HCT116 (cell line): ENCODE results near the gene ATXN7L1. TPM values are rescaled to one million over a fixed set of nuclear protein-coding genes. Genes with fewer than 3 reads are reported as not detected.

Experiments
- ATAC-seq: fragments of 200-7000 bp; cut with Tn5 transposase; 2 replicates; pipeline ENCODE4 v1.9.1; 2020; ENCODE audit warnings: mild to moderate bottlenecking, moderate library complexity
- BruUV-seq: library from RNA; stranded (reverse); fragments of 400-500 nt; replicated peaks from 2 replicates; lab custom pipeline; 2021; lab: Mats Ljungman, UMichigan
- CTCF ChIA-PET: fragments of 300-600 bp; sonication (Branson Sonifier 250); formaldehyde crosslinking; loops from one replicate; lab custom pipeline; 2021; ENCODE audit warnings: antibody characterized with exemption; lab: Charles Lee
- POLR2A ChIA-PET: fragments of 300-600, 350-600 bp; sonication (Branson Sonifier 250); formaldehyde crosslinking; loops from one replicate; lab custom pipeline; 2021; ENCODE audit warnings: antibody characterized with exemption; lab: Charles Lee
- RAD21 ChIA-PET, 2 experiments: fragments of 300-600 bp; sonication (Branson Sonifier 250); formaldehyde crosslinking; loops; one replicate each; lab custom pipeline; 2023; ENCODE audit warnings: low total read pairs in 2 of 2; ENCODE audit not compliant: uncharacterized antibody in 2 of 2, unreplicated experiment in 2 of 2, low non-redundant PET in 1 of 2; lab: Charles Lee
- DNase-seq: peaks from one replicate; pipeline ENCODE4 v3.0.0-alpha.2; 2010; ENCODE audit warnings: low read depth, low spot score
- H2AFZ ChIP-seq: fragments of 200-600 bp; shearing (Covaris generic), sonication (generic); 2 replicates; pipeline ENCODE4 v1.6.1; 2017; ENCODE audit warnings: low read depth, mixed run types, mixed read lengths, antibody characterized with exemption, low read length; ENCODE audit not compliant: poor library complexity, severe bottlenecking
- H3K27ac ChIP-seq: 2 replicates; pipeline ENCODE4 v1.5.1; 2012; ENCODE audit warnings: low read depth, low read length
- H3K27me3 ChIP-seq: fragments of 200-600 bp; sonication (generic); 2 replicates; pipeline ENCODE4 v1.6.1; 2016; ENCODE audit warnings: mixed run types, low read length, mixed read lengths; ENCODE audit not compliant: insufficient read depth
- H3K36me3 ChIP-seq, 2 experiments: fragments of 200-500 bp in 1 of 2; fragments of 200-600 bp in 1 of 2; sonication (Bioruptor generic) in 1 of 2; sonication (generic) in 1 of 2; 2 replicates each; pipeline versions ENCODE4 v1.5.1 to v1.6.1; 2014 to 2016; ENCODE audit warnings: low read length in 2 of 2, inconsistent platforms in 1 of 2, mixed read lengths in 1 of 2, mixed run types in 1 of 2; ENCODE audit not compliant: insufficient read depth in 2 of 2, control insufficient read depth in 1 of 2
- H3K4me1 ChIP-seq, 2 experiments: fragments of 200-600 bp in 1 of 2; sonication (generic) in 1 of 2; 2 replicates each; pipeline versions ENCODE4 v1.5.1 to v1.6.1; 2012 to 2017; ENCODE audit warnings: low read length in 2 of 2, inconsistent platforms in 1 of 2, mild to moderate bottlenecking in 1 of 2, mixed read lengths in 1 of 2, mixed run types in 1 of 2, moderate library complexity in 1 of 2; ENCODE audit not compliant: insufficient read depth in 2 of 2, control insufficient read depth in 1 of 2
- H3K4me2 ChIP-seq: fragments of 200-600 bp; sonication (generic); 2 replicates; pipeline ENCODE4 v1.6.1; 2017; ENCODE audit warnings: mixed run types, low read length, mixed read lengths
- H3K4me3 ChIP-seq, 2 experiments: fragments of 200-600 bp in 1 of 2; sonication (generic) in 1 of 2; replicated peaks in 1 of 2; 2 replicates each; pipeline ENCODE4 v1.5.1; 2011 to 2016; ENCODE audit warnings: low read length in 2 of 2, control low read depth in 1 of 2, low read depth in 1 of 2, mild to moderate bottlenecking in 1 of 2, mixed read lengths in 1 of 2, mixed run types in 1 of 2
- H3K79me2 ChIP-seq: fragments of 200-600 bp; sonication (generic); 2 replicates; pipeline ENCODE4 v1.6.1; 2017; ENCODE audit warnings: mild to moderate bottlenecking, mixed run types, low read length, moderate library complexity, mixed read lengths; ENCODE audit not compliant: insufficient read depth
- H3K9ac ChIP-seq: fragments of 200-600 bp; sonication (generic); 2 replicates; pipeline ENCODE4 v1.6.1; 2016; ENCODE audit warnings: low read length, mixed read lengths
- H3K9me2 ChIP-seq: fragments of 200-600 bp; sonication (generic), shearing (Covaris generic); 2 replicates; pipeline ENCODE4 v1.6.1; 2017; ENCODE audit warnings: mixed run types, mild to moderate bottlenecking, moderate library complexity; ENCODE audit not compliant: insufficient read depth
- H3K9me3 ChIP-seq, 2 experiments: fragments of 200-500 bp in 1 of 2; fragments of 200-600 bp in 1 of 2; sonication (Bioruptor generic) in 1 of 2; sonication (generic) in 1 of 2; 2 replicates each; pipeline ENCODE4 v1.6.1; 2014 to 2017; ENCODE audit warnings: low read length in 2 of 2, mixed read lengths in 2 of 2, inconsistent platforms in 1 of 2, low read depth in 1 of 2, mild to moderate bottlenecking in 1 of 2, mixed run types in 1 of 2, moderate library complexity in 1 of 2; ENCODE audit not compliant: control insufficient read depth in 1 of 2, insufficient read depth in 1 of 2
- H4K20me1 ChIP-seq: fragments of 200-600 bp; sonication (generic), shearing (Covaris generic); 2 replicates; pipeline ENCODE4 v1.6.1; 2017; ENCODE audit warnings: mixed run types, mild to moderate bottlenecking, moderate library complexity; ENCODE audit not compliant: insufficient read depth
- CBX3 ChIP-seq: IDR thresholded peaks from 2 replicates; pipeline ENCODE4 v1.6.1; 2012; ENCODE audit warnings: low read depth
- CEBPB ChIP-seq: IDR thresholded peaks from 2 replicates; pipeline ENCODE4 v1.6.1; 2012; ENCODE audit warnings: low read depth
- EGR1 ChIP-seq: IDR thresholded peaks from 2 replicates; pipeline ENCODE4 v1.6.1; 2012; ENCODE audit warnings: low read depth
- EZH2phosphoT487 ChIP-seq: fragments of 200-600 bp; IDR thresholded peaks from 2 replicates; pipeline ENCODE4 v1.6.1; 2018; ENCODE audit warnings: antibody characterized with exemption, borderline replicate concordance
- FOSL1 ChIP-seq: IDR thresholded peaks from 2 replicates; pipeline ENCODE4 v1.6.1; 2012; ENCODE audit warnings: low read depth
- POLR2AphosphoS5 ChIP-seq: IDR thresholded peaks from 2 replicates; pipeline ENCODE4 v1.6.1; 2011; ENCODE audit warnings: mild to moderate bottlenecking, low read depth, low read length, moderate library complexity
- RAD21 ChIP-seq: IDR thresholded peaks from 2 replicates; pipeline ENCODE4 v1.6.1; 2012; ENCODE audit warnings: low read depth, mild to moderate bottlenecking
- SIN3A ChIP-seq: IDR thresholded peaks from 2 replicates; pipeline ENCODE4 v1.6.1; 2012; ENCODE audit warnings: low read depth
- SP1 ChIP-seq: IDR thresholded peaks from 2 replicates; pipeline ENCODE4 v1.6.1; 2012; ENCODE audit warnings: low read depth
- TCF7L2 ChIP-seq: IDR thresholded peaks from 2 replicates; pipeline ENCODE4 v1.7.0; 2011; ENCODE audit warnings: borderline replicate concordance, inconsistent platforms; ENCODE audit not compliant: insufficient read depth, insufficient read length; ENCODE audit errors: extremely low read depth
- YY1 ChIP-seq: IDR thresholded peaks from 2 replicates; pipeline ENCODE4 v1.6.1; 2011; ENCODE audit warnings: low read length, low read depth, moderate library complexity, mild to moderate bottlenecking; ENCODE audit not compliant: insufficient replicate concordance; ENCODE audit errors: extremely low read depth
- ZFX ChIP-seq: fragments of 450-650 bp; IDR thresholded peaks from 2 replicates; pipeline ENCODE4 v1.6.1; 2017
- ZNF274 ChIP-seq: fragments of 200-500 bp; sonication (Bioruptor generic); IDR thresholded peaks from 2 replicates; pipeline ENCODE4 v1.6.1; 2014; ENCODE audit warnings: mild to moderate bottlenecking, low read depth, low read length, inconsistent platforms
- intact Hi-C: fragments of 100-400 bp; cut with micrococcal nuclease; formaldehyde crosslinking; loops from 2 replicates; pipeline ENCODE4 v1.10.0; 2022
- total RNA-seq: library from RNA; stranded (reverse); gene quantifications from one replicate; pipeline ENCODE4 v1.2.1, GENCODE V29; 2021; ENCODE audit not compliant: unreplicated experiment
- TF ChIP-seq, protein P1 (sequence below): IDR thresholded peaks from 2 replicates; pipeline ENCODE4 v1.6.1; 2011; ENCODE audit warnings: mild to moderate bottlenecking, low read length, moderate library complexity; ENCODE audit not compliant: insufficient replicate concordance; ENCODE audit errors: extremely low read depth
- TF ChIP-seq, protein P2 (sequence below): IDR thresholded peaks from 2 replicates; pipeline ENCODE4 v1.6.1; 2012
- TF ChIP-seq, protein P3 (sequence below): IDR thresholded peaks from 2 replicates; pipeline ENCODE4 v1.6.1; 2012
- TF ChIP-seq, protein P4 (sequence below): IDR thresholded peaks from 2 replicates; pipeline ENCODE4 v1.6.1; 2012; ENCODE audit warnings: low read depth

Gene ATXN7L1
- total RNA-seq, 1 experiment from 2014 or later, result 11.5 TPM

DNA sequence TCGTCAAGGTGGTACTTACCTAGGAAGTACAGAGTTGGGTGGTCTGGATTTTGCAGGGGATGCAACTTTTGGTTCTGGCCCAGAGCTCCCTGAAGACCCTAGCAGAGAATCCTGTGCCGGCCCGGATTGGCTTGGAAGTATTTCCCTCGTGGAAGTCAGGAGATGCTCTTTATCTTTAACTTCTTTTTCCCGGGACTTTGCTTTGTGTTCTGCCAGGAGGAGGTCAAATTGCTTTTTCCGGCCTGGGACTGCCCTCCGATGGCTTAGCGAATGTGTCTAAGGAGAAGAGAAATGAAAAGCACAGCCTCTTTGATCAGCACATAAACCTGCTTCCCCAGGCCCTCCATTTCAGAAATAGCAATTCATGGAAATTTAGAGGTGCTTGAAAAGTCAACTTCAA is 238.1 kb downstream of the ATXN7L1 start:
- Histone ChIP-seq H3K4me2 (no peak overlapping the region), H3K4me1 (no peaks in the 10 kb centered on the region), H3K9ac (no peak overlapping the region), H3K79me2 (no peaks in the 10 kb centered on the region), H3K9me3 (no peaks in the 10 kb centered on the region), H3K9me2 (no peaks in the 10 kb centered on the region), H2AFZ (no peak overlapping the region), H3K36me3 (no peaks in the 10 kb centered on the region; a peak in 1 of 4 replicates), H3K4me3 (no peak overlapping the region), H3K27ac (no peak overlapping the region)
- ChIA-PET POLR2A (no interaction called here), RAD21 (no interaction called here)
- no TSS peak for BruUV-seq
- intact Hi-C loops, result no loop called here
- no peak for DNase-seq
- no peak for ATAC-seq
- TF ChIP-seq TCF7L2 (no peak), EGR1 (no peak), YY1 (no peak), RAD21 (no peak), POLR2AphosphoS5 (no peak), SP1 (no peak), FOSL1 (no peak), ZFX (no peak), CBX3 (no peak), SIN3A (no peak), CEBPB (no peak), EZH2phosphoT487 (no peak), ZNF274 (no peak)
- TF ChIP-seq, protein P1, sequence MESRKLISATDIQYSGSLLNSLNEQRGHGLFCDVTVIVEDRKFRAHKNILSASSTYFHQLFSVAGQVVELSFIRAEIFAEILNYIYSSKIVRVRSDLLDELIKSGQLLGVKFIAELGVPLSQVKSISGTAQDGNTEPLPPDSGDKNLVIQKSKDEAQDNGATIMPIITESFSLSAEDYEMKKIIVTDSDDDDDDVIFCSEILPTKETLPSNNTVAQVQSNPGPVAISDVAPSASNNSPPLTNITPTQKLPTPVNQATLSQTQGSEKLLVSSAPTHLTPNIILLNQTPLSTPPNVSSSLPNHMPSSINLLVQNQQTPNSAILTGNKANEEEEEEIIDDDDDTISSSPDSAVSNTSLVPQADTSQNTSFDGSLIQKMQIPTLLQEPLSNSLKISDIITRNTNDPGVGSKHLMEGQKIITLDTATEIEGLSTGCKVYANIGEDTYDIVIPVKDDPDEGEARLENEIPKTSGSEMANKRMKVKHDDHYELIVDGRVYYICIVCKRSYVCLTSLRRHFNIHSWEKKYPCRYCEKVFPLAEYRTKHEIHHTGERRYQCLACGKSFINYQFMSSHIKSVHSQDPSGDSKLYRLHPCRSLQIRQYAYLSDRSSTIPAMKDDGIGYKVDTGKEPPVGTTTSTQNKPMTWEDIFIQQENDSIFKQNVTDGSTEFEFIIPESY, result no peak
- TF ChIP-seq, protein P2, sequence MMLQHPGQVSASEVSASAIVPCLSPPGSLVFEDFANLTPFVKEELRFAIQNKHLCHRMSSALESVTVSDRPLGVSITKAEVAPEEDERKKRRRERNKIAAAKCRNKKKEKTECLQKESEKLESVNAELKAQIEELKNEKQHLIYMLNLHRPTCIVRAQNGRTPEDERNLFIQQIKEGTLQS, result no peak
- TF ChIP-seq, protein P3, sequence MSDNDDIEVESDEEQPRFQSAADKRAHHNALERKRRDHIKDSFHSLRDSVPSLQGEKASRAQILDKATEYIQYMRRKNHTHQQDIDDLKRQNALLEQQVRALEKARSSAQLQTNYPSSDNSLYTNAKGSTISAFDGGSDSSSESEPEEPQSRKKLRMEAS, result no peak
- TF ChIP-seq, protein P4, sequence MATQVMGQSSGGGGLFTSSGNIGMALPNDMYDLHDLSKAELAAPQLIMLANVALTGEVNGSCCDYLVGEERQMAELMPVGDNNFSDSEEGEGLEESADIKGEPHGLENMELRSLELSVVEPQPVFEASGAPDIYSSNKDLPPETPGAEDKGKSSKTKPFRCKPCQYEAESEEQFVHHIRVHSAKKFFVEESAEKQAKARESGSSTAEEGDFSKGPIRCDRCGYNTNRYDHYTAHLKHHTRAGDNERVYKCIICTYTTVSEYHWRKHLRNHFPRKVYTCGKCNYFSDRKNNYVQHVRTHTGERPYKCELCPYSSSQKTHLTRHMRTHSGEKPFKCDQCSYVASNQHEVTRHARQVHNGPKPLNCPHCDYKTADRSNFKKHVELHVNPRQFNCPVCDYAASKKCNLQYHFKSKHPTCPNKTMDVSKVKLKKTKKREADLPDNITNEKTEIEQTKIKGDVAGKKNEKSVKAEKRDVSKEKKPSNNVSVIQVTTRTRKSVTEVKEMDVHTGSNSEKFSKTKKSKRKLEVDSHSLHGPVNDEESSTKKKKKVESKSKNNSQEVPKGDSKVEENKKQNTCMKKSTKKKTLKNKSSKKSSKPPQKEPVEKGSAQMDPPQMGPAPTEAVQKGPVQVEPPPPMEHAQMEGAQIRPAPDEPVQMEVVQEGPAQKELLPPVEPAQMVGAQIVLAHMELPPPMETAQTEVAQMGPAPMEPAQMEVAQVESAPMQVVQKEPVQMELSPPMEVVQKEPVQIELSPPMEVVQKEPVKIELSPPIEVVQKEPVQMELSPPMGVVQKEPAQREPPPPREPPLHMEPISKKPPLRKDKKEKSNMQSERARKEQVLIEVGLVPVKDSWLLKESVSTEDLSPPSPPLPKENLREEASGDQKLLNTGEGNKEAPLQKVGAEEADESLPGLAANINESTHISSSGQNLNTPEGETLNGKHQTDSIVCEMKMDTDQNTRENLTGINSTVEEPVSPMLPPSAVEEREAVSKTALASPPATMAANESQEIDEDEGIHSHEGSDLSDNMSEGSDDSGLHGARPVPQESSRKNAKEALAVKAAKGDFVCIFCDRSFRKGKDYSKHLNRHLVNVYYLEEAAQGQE, result no peak
- TF ChIP-seq, all 23 proteins: peak for 0
- CTCF ChIA-PET, result no interaction called here
- H4K20me1 ChIP-seq, result no peaks in the 10 kb centered on the region
- no peaks in the 10 kb centered on the region for H3K27me3 ChIP-seq
